ENCODE data around the gene DYNC2LI1.

DNA sequence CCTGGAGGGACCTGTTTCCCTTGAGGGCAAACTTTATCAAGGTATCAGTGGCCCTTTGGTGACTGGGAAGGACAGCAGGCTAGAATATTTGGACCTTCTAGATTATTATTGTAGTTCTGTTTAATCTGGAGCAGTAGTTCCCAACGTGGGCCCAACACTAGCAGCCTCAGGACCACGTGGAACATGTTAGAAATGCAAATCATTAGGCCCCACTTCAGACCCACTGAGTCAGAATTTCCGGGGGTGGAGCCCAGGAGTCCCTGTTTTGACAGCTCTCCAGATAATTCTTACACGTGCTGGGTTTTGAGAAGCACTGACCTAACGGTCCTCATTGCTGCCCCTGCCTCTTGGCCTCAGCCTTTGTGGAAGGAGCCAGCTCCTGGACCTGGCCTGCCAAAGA lies 25.5 kb upstream of the DYNC2LI1 start:
- TF ChIP-seq, protein P1, sequence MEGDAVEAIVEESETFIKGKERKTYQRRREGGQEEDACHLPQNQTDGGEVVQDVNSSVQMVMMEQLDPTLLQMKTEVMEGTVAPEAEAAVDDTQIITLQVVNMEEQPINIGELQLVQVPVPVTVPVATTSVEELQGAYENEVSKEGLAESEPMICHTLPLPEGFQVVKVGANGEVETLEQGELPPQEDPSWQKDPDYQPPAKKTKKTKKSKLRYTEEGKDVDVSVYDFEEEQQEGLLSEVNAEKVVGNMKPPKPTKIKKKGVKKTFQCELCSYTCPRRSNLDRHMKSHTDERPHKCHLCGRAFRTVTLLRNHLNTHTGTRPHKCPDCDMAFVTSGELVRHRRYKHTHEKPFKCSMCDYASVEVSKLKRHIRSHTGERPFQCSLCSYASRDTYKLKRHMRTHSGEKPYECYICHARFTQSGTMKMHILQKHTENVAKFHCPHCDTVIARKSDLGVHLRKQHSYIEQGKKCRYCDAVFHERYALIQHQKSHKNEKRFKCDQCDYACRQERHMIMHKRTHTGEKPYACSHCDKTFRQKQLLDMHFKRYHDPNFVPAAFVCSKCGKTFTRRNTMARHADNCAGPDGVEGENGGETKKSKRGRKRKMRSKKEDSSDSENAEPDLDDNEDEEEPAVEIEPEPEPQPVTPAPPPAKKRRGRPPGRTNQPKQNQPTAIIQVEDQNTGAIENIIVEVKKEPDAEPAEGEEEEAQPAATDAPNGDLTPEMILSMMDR (IDR thresholded peaks at IDR 0.05) = no peak
- TF ChIP-seq POLR2A (IDR thresholded peaks at IDR 0.05) (no peak), POLR2AphosphoS5 (IDR thresholded peaks at IDR 0.05) (no peak), EP300 (IDR thresholded peaks at IDR 0.05) (no peak)
